Right lobe of liver (tissue), 4 donors: ENCODE results near the gene MBNL3.

Source experiments
- CTCF ChIP-seq, 4 donors: fragments of 200-600 bp in 3 of 4; fragments of 450-650 bp in 1 of 4; IDR thresholded peaks; one replicate each; pipeline versions ENCODE4 v1.5.1 to v1.8.0; 2016 to 2022; ENCODE audit warnings: antibody characterized with exemption in 4 of 4, mild to moderate bottlenecking in 2 of 4
- POLR2A ChIP-seq: fragments of 450-650 bp; IDR thresholded peaks from one replicate; pipeline ENCODE4 v1.6.1; 2017; ENCODE audit warnings: antibody characterized with exemption, mild to moderate bottlenecking
- donor health status: DM: no; HTN: no; CAD: no.
- donor health status: DM: no; HTN: no; CAD: no.
- donor health status: DM: no; HTN: yes; CAD: no.

GRCh38 chrX:132468454-132468853 is 20.4 kb downstream of the MBNL3 start:
- TF ChIP-seq CTCF (IDR thresholded peaks at IDR 0.05) (no peak), POLR2A (no peak)
